Gastrocnemius medialis (tissue), 4 donors: ENCODE measurements around the gene MAML3.

ENCODE experiments used
- POLR2A ChIP-seq, 2 donors: fragments of 450-650 bp; IDR thresholded peaks; one replicate each; pipeline ENCODE4 v1.6.1; 2017; ENCODE audit warnings: antibody characterized with exemption in 2 of 2, mild to moderate bottlenecking in 2 of 2, moderate library complexity in 2 of 2
- TF ChIP-seq, protein P1 (sequence below), 5 experiments: fragments of 450-650 bp in 3 of 5; fragments of 200-600 bp in 2 of 5; sonication (generic) in 2 of 5; IDR thresholded peaks in 4 of 5; conservative IDR thresholded peaks in 1 of 5; 1 replicate in 4 of 5; 2 replicates in 1 of 5; pipeline ENCODE4 v1.5.1; 2016 to 2019; ENCODE audit warnings: antibody characterized with exemption in 5 of 5, mild to moderate bottlenecking in 3 of 5, moderate library complexity in 3 of 5

DNA sequence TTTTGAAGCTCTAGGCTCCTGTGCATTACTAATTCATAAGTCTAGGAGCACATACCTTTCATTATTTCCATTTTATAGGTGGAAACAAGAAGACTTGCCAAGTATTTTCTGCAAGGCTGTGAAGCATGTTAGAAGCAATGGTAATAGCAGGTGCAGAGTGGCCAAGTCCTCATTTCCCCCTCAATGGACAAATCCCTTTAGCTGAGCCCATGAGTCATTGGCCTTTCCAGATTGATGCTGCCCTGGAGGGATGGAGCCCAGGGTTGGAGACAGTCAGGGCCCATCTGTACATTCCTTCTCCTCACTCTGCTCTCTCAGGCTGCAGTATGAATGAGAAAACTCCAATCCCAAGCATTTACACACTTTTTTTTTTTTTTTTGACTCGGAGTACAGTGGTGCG lies 481.8 kb downstream of the MAML3 start:
- TF ChIP-seq, protein P1, sequence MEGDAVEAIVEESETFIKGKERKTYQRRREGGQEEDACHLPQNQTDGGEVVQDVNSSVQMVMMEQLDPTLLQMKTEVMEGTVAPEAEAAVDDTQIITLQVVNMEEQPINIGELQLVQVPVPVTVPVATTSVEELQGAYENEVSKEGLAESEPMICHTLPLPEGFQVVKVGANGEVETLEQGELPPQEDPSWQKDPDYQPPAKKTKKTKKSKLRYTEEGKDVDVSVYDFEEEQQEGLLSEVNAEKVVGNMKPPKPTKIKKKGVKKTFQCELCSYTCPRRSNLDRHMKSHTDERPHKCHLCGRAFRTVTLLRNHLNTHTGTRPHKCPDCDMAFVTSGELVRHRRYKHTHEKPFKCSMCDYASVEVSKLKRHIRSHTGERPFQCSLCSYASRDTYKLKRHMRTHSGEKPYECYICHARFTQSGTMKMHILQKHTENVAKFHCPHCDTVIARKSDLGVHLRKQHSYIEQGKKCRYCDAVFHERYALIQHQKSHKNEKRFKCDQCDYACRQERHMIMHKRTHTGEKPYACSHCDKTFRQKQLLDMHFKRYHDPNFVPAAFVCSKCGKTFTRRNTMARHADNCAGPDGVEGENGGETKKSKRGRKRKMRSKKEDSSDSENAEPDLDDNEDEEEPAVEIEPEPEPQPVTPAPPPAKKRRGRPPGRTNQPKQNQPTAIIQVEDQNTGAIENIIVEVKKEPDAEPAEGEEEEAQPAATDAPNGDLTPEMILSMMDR (IDR thresholded peaks at IDR 0.05 in 4 of 5, conservative IDR thresholded peaks at IDR 0.05 in 1 of 5): no peak
- no peak for TF ChIP-seq POLR2A (IDR thresholded peaks at IDR 0.05)
